Stomach (tissue), 9 donors: ENCODE data around the gene ACMSD. TPM values are rescaled to one million over a fixed set of nuclear protein-coding genes. Genes with fewer than 3 reads are reported as not detected.

Source experiments
- DNase-seq, 2 donors: peaks; one replicate each; pipeline versions ENCODE4 v3.0.0 to v3.0.0-alpha.2; 2013 to 2019
- H3K27ac ChIP-seq, 5 donors: fragments of 200-600 bp in 4 of 5; sonication (generic) in 4 of 5; one replicate each; pipeline ENCODE4 v1.5.1; 2013 to 2019; ENCODE audit warnings: mild to moderate bottlenecking in 1 of 5, moderate library complexity in 1 of 5
- H3K27me3 ChIP-seq, 3 donors: fragments of 200-600 bp; sonication (generic); one replicate each; pipeline ENCODE4 v1.5.1; 2017 to 2019; ENCODE audit warnings: mixed run types in 1 of 3
- H3K36me3 ChIP-seq, 4 donors: fragments of 200-600 bp; sonication (generic); 1 replicate in 3 of 4; 2 replicates in 1 of 4; pipeline ENCODE4 v1.5.1; 2016 to 2019
- H3K4me1 ChIP-seq, 4 donors: fragments of 200-600 bp; sonication (generic); one replicate each; pipeline ENCODE4 v1.5.1; 2016 to 2019
- H3K4me3 ChIP-seq, 4 donors: fragments of 200-600 bp; sonication (generic) in 3 of 4; one replicate each; pipeline ENCODE4 v1.5.1; 2016 to 2019; ENCODE audit warnings: mild to moderate bottlenecking in 1 of 4
- H3K9me3 ChIP-seq, 4 donors: fragments of 200-600 bp; sonication (generic); one replicate each; pipeline ENCODE4 v1.5.1; 2016 to 2019
- CTCF ChIP-seq, 7 experiments: fragments of 450-650 bp in 4 of 7; fragments of 200-600 bp in 3 of 7; sonication (generic) in 3 of 7; IDR thresholded peaks; one replicate each; pipeline ENCODE4 v1.5.1; 2016 to 2019; ENCODE audit warnings: antibody characterized with exemption in 7 of 7, control low read depth in 2 of 7, mild to moderate bottlenecking in 1 of 7
- EP300 ChIP-seq: sonication (generic); formaldehyde crosslinking; IDR thresholded peaks from one replicate; pipeline ENCODE4 v1.6.1; 2017; ENCODE audit warnings: antibody characterized with exemption
- POLR2A ChIP-seq, 4 donors: fragments of 450-650 bp; IDR thresholded peaks; one replicate each; pipeline ENCODE4 v1.6.1; 2016; ENCODE audit warnings: antibody characterized with exemption in 4 of 4, control low read depth in 2 of 4, mild to moderate bottlenecking in 1 of 4, moderate library complexity in 1 of 4
- POLR2AphosphoS5 ChIP-seq, 3 donors: sonication (generic); formaldehyde crosslinking; IDR thresholded peaks; one replicate each; pipeline ENCODE4 v1.6.1; 2016; ENCODE audit warnings: antibody characterized with exemption in 3 of 3
- WGBS, 5 donors: extraction: QIAGEN DNeasy Blood & Tissue Kit in 3 of 5; methylation state at CpG; one replicate each; pipeline versions ENCODE4 v1.1.5 to v1.1.7; 2013 to 2018; 5-methylcytosine and 5-hydroxymethylcytosine counted together
- intact Hi-C: fragments of 100-400 bp; cut with DNase I; formaldehyde crosslinking; loops from one replicate; pipeline ENCODE4 v1.15.1; 2023; ENCODE audit warnings: low total_unique reads
- polyA plus RNA-seq, 3 donors: library from polyadenylated mRNA; stranded (reverse); fragments of 200-250 nt; gene quantifications; one replicate each; pipeline ENCODE4 v1.2.3, GENCODE V29; 2013
- total RNA-seq, 5 donors: library from RNA; depleted of rRNA; stranded (reverse); fragments of >200 nt; gene quantifications; one replicate each; pipeline versions ENCODE4 v1.1.0 to v1.2.3, GENCODE V29; 2014 to 2016
- donor health status: healthy with polysubstance abuse.
- donor health status: Bipolar disorder and iron deficiency.
- donor health status: healthy.

Gene ACMSD
- total and polyA plus RNA-seq, 8 donors: not detected

GRCh38 chr2:134882773-134883172 lies 44.4 kb downstream of the ACMSD start:
- no peak for TF ChIP-seq POLR2A (IDR thresholded peaks at IDR 0.05)
- TF ChIP-seq EP300: no peak
- no peak for TF ChIP-seq POLR2AphosphoS5 (IDR thresholded peaks at IDR 0.05)
- TF ChIP-seq CTCF (IDR thresholded peaks at IDR 0.05): no peak
- no peaks in the 10 kb centered on the region for H3K27me3 ChIP-seq
- no peaks in the 10 kb centered on the region for H3K36me3 ChIP-seq
- H3K9me3 ChIP-seq: peaks cover 0 to 15% (median 3%) of the 10 kb centered on the region in 4 donors
- no peaks in the 10 kb centered on the region for H3K4me1 ChIP-seq
- no peak overlapping the region for H3K27ac ChIP-seq
- no peak for DNase-seq
- H3K4me3 ChIP-seq: no peak overlapping the region
- intact Hi-C loops: no loop called here

GRCh38 chr2:134883552-134884293 lies 45.3 kb downstream of the ACMSD start:
- Histone ChIP-seq H3K27ac (no peak overlapping the region), H3K27me3 (no peaks in the 10 kb centered on the region), H3K4me1 (no peaks in the 10 kb centered on the region), H3K9me3 (peaks cover 0 to 6% (median 0%) of the 10 kb centered on the region in 4 donors), H3K36me3 (no peaks in the 10 kb centered on the region), H3K4me3 (no peak overlapping the region)
- no peak for TF ChIP-seq POLR2A (IDR thresholded peaks at IDR 0.05)
- no peak for TF ChIP-seq EP300
- no peak for TF ChIP-seq POLR2AphosphoS5 (IDR thresholded peaks at IDR 0.05)
- no peak for TF ChIP-seq CTCF (IDR thresholded peaks at IDR 0.05)
- WGBS, 5 donors: 89 to 95% (median 93%) methylated on average over 3 of the region's 3 CpGs
- DNase-seq: no peak
- intact Hi-C loops: no loop called here

- Histone ChIP-seq H3K27ac (no peak overlapping the region), H3K27me3 (no peaks in the 10 kb centered on the region), H3K36me3 (no peaks in the 10 kb centered on the region), H3K9me3 (no peaks in the 10 kb centered on the region), H3K4me1 (no peaks in the 10 kb centered on the region), H3K4me3 (no peak overlapping the region)
- TF ChIP-seq POLR2A (IDR thresholded peaks at IDR 0.05) (no peak), POLR2AphosphoS5 (IDR thresholded peaks at IDR 0.05) (no peak)
- no peak for DNase-seq
- intact Hi-C loops: no loop called here
Measured at GRCh38 chr2:134884435-134884834, 46.0 kb downstream of the ACMSD start.

GRCh38 chr2:134892282-134893035 lies 54.0 kb downstream of the ACMSD start:
- 86 to 100% (median 93%) methylated on average over 1 of the region's 1 CpG for WGBS, 5 donors
- intact Hi-C loops: no loop called here
- Histone ChIP-seq H3K4me3 (no peak overlapping the region), H3K9me3 (no peaks in the 10 kb centered on the region), H3K27me3 (no peaks in the 10 kb centered on the region), H3K27ac (no peak overlapping the region), H3K4me1 (no peaks in the 10 kb centered on the region), H3K36me3 (no peaks in the 10 kb centered on the region)
- TF ChIP-seq POLR2A (IDR thresholded peaks at IDR 0.05): no peak
- no peak for TF ChIP-seq POLR2AphosphoS5 (IDR thresholded peaks at IDR 0.05)
- TF ChIP-seq CTCF (IDR thresholded peaks at IDR 0.05): no peak
- TF ChIP-seq EP300: no peak
- peak in 1 of 2 donors; percentile 23 for DNase-seq

- H3K36me3 ChIP-seq: no peaks in the 10 kb centered on the region
- TF ChIP-seq CTCF (IDR thresholded peaks at IDR 0.05) (peak in 2 of 7 experiments; percentile 26 to 41), POLR2AphosphoS5 (IDR thresholded peaks at IDR 0.05) (no peak)
- H3K9me3 ChIP-seq: no peaks in the 10 kb centered on the region
- H3K4me1 ChIP-seq: peaks cover 0 to 8% (median 0%) of the 10 kb centered on the region in 4 donors
- intact Hi-C loops: no loop called here
- H3K27me3 ChIP-seq: no peaks in the 10 kb centered on the region
- no peak overlapping the region for H3K27ac ChIP-seq
- H3K4me3 ChIP-seq: no peak overlapping the region
- no peak for DNase-seq
Measured at GRCh38 chr2:134897932-134898331, 59.5 kb downstream of the ACMSD start.
